Measurements from ENCODE around the gene FCGR2B.
"Not testable (repeated sequence)": the region's sequence is repeated elsewhere in the genome, so short reads cannot be mapped to it uniquely, and the experiment has no call there.

Gene FCGR2B

GRCh38 chr1:161662684-161663339, at the start of gene FCGR2B:
Gene FCGR2B, plus strand, starts transcription at chr1:161663143. Its CDS starts 99 bp downstream, at chr1:161663242.
- POLR2A ChIA-PET; H3K36me3 ChIP-seq (ENCODE audit: control insufficient read depth in 2 of 2, insufficient read depth in 1 of 2, low read length in 2 of 2); H3K4me3 ChIP-seq (ENCODE audit: low read depth, low read length); CTCF ChIA-PET; H3K9me3 ChIP-seq (ENCODE audit: control insufficient read depth, insufficient read depth, low read depth, low read length); H3K4me1 ChIP-seq (ENCODE audit: control insufficient read depth, insufficient read depth, low read length); H3K27ac ChIP-seq (ENCODE audit: extremely low read depth, low read depth, low read length): not testable (repeated sequence)

- H3K27ac ChIP-seq (ENCODE audit: extremely low read depth, low read depth, low read length); H3K4me3 ChIP-seq (ENCODE audit: low read depth, low read length); H3K9me3 ChIP-seq (ENCODE audit: control insufficient read depth, insufficient read depth, low read depth, low read length); POLR2A ChIA-PET; H3K36me3 ChIP-seq (ENCODE audit: control insufficient read depth in 2 of 2, insufficient read depth in 1 of 2, low read length in 2 of 2); H3K4me1 ChIP-seq (ENCODE audit: control insufficient read depth, insufficient read depth, low read length): not testable (repeated sequence)
- CTCF ChIA-PET, result interaction anchor here (0.6 kb wide), 1 partner anchor 132 kb away, joined by 4 read pairs; no protein-coding TSS in a partner anchor
Observed at GRCh38 chr1:161616417-161616816, 46.5 kb upstream of the FCGR2B start.

- POLR2A ChIA-PET; H3K27ac ChIP-seq (ENCODE audit: extremely low read depth, low read depth, low read length); H3K36me3 ChIP-seq (ENCODE audit: control insufficient read depth in 2 of 2, insufficient read depth in 1 of 2, low read length in 2 of 2); CTCF ChIA-PET; H3K9me3 ChIP-seq (ENCODE audit: control insufficient read depth, insufficient read depth, low read depth, low read length); H3K4me3 ChIP-seq (ENCODE audit: low read depth, low read length); H3K4me1 ChIP-seq (ENCODE audit: control insufficient read depth, insufficient read depth, low read length): not testable (repeated sequence)
Observed at GRCh38 chr1:161618517-161618916, 44.4 kb upstream of the FCGR2B start.

GRCh38 chr1:161620399-161620798, 42.5 kb upstream of the FCGR2B start:
- H3K9me3 ChIP-seq (ENCODE audit: control insufficient read depth, insufficient read depth, low read depth, low read length); H3K27ac ChIP-seq (ENCODE audit: extremely low read depth, low read depth, low read length); H3K4me3 ChIP-seq (ENCODE audit: low read depth, low read length); CTCF ChIA-PET; POLR2A ChIA-PET; H3K36me3 ChIP-seq (ENCODE audit: control insufficient read depth in 2 of 2, insufficient read depth in 1 of 2, low read length in 2 of 2); H3K4me1 ChIP-seq (ENCODE audit: control insufficient read depth, insufficient read depth, low read length): not testable (repeated sequence)
- TF ChIP-seq ZNF146 (tag by site-specific recombination; IDR thresholded peaks at IDR 0.05), result peak; percentile 92

- H3K27ac ChIP-seq (ENCODE audit: extremely low read depth, low read depth, low read length); H3K4me1 ChIP-seq (ENCODE audit: control insufficient read depth, insufficient read depth, low read length); POLR2A ChIA-PET; H3K36me3 ChIP-seq (ENCODE audit: control insufficient read depth in 2 of 2, insufficient read depth in 1 of 2, low read length in 2 of 2); H3K9me3 ChIP-seq (ENCODE audit: control insufficient read depth, insufficient read depth, low read depth, low read length): not testable (repeated sequence)
- CTCF ChIA-PET, result interaction anchor here (0.6 to 0.7 kb wide), 2 partner anchors 66 to 117 kb away, joined by 3 read pairs; no protein-coding TSS in a partner anchor
- peak overlapping the region; percentile 50 for H3K4me3 ChIP-seq (ENCODE audit: low read depth, low read length)
- TF ChIP-seq PRDM10 (tag by site-specific recombination; IDR thresholded peaks at IDR 0.05) (peak; percentile 44), ZBTB8A (tag by site-specific recombination; IDR thresholded peaks at IDR 0.05) (peak; percentile 89), ZNF501 (tag by site-specific recombination; IDR thresholded peaks at IDR 0.05) (peak; percentile 85), KLF17 (tag by site-specific recombination; IDR thresholded peaks at IDR 0.05) (0 out of 2 replicates have a peak, but pooled peaks have one; percentile 62), ZNF10 (tag by site-specific recombination; IDR thresholded peaks at IDR 0.05) (0 out of 2 replicates have a peak, but pooled peaks have one; percentile 24), ZNF18 (tag by site-specific recombination; IDR thresholded peaks at IDR 0.05) (0 out of 2 replicates have a peak, but pooled peaks have one; percentile 24), ZXDB (tag by site-specific recombination; IDR thresholded peaks at IDR 0.05) (peak; percentile 61), ZNF692 (tag by site-specific recombination; IDR thresholded peaks at IDR 0.05) (0 out of 2 replicates have a peak, but pooled peaks have one; percentile 45)
Observed at GRCh38 chr1:161621181-161622000, 41.6 kb upstream of the FCGR2B start.

Data from HEK293 (cell line).